LNCAP (cell line): ENCODE measurements around the gene PCDH8.
A peak's percentile ranks its signal among the peaks of the same experiment; 100 is the strongest.

Source experiments
- CTCF ChIP-seq: fragments of 450-650 bp; IDR thresholded peaks from 2 replicates; pipeline ENCODE4 v1.5.1; 2017; ENCODE audit warnings: mild to moderate bottlenecking

PCDH8 gene

GRCh38 chr13:52869050-52869449 lies 20.6 kb upstream of the PCDH8 start:
- TF ChIP-seq CTCF: no peak

DNA sequence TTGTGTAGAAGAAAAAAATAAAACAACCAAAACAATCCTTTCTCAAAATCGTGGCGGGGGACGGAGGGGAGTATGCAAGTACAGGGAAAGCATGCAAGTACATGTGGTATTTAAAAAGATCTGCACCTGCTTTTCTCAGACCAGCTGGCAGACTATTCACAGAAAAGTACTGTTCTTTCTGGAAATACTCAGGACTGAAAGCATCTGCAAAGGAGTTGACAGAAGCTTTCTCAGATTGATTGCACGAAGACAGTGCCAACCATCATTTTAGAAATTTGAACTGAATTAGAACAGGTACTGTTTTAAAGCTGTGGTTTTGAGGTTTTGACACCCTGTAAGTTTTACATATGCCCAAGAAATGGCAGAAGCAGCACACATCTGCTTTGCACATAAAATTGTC lies 19.8 kb upstream of the PCDH8 start:
- TF ChIP-seq CTCF: no peak

GRCh38 chr13:52864941-52865340 lies 16.5 kb upstream of the PCDH8 start:
- no peak for TF ChIP-seq CTCF

- TF ChIP-seq CTCF: peak; percentile 72
These were observed 14.1 kb upstream of the PCDH8 start for GRCh38 chr13:52862358-52863206.

- TF ChIP-seq CTCF: no peak
These were observed 4.0 kb upstream of the PCDH8 start for GRCh38 chr13:52852444-52852843.

DNA sequence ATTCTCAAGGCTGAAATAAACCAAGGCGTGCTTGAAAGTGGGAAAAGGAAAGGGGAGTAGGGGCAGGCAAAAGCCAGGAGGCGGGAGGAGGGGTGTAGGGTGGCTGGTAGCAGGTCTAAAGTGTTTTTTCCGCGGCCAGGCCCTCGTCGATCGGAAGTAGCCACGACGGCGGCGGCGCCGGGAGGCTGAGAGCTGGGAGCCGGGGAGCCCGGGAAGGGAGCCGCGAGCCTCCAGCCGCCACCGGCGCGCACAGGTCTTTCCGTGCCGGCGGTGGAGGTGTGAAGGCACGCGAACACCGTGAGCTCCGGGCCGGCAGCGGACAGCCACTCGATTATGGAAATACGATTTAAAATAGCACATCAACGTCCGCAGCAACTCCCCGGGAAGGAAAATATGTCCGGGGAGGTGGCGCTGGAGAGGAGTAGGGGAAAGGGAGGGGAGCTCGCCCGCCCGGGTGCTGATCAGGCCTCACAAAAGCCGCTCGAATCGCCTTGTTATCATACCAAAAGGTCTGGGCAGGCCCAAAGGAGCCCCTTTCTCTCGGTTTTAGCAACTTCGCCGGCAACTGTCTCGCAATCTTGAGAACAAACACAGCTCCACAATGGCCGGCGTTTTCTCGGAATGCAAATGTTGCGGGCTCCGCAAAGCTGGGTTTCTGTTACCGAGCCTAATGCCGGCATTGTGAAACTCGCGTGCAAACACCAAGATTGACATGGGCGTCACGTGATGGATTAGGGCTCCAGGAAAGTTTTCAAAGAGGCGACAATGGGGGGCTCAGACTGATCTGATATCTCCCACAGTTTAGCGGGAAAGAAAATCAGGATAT lies 2.9 kb upstream of the PCDH8 start:
- no peak for TF ChIP-seq CTCF

DNA sequence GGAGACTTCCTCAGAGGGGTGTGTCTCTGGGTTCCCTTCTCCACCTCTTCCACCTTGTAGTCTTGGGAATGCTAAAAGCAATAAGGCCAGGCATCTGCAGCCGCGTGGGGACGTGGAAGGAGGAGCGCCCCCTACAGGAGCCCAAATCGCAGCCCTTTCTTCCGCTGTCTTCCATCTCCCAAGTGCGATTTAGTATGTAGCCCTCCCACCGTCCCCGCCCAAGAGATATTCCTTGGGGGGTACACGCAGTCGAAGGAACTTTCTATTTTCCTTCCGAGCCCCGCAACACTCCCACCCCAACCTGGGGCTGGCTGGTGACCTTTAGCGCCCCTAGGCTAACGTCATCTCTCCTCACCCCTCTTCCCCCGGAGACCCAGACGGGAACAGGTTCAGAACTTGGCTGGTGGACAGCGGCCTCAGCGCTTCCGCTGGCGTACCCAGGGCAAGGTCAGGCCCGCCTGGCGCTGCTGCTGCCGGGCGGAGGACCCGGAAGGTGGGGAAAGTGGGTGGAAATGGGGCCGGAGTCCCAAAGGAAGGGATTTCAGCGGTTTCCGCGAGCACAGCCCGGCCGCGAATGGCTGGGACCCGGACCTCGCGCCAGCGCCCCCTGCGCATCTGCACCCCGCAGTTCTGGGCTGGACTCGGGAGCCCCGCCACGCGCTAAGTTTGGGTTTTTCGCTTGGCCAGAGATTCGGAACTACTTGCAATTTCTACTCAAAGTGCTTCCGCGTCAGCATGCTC lies 2.1 kb upstream of the PCDH8 start:
- no peak for TF ChIP-seq CTCF
